ENCODE data around the gene PTPN11.
A peak's percentile ranks its signal among the peaks of the same experiment; 100 is the strongest.

PTPN11 gene

GRCh38 chr12:112482733-112483132 lies 64.0 kb downstream of the PTPN11 start:
- H3K36me3 ChIP-seq (ENCODE audit: control insufficient read depth, insufficient read depth, low read length), result peaks cover 12% of the 10 kb centered on the region
- no peak overlapping the region for H3K4me3 ChIP-seq (replicated peaks; ENCODE audit: low read depth, low read length)
- H3K27me3 ChIP-seq (replicated peaks; ENCODE audit: control insufficient read depth, insufficient read depth, low read length), result no peaks in the 10 kb centered on the region
- no peak for DNase-seq (ENCODE audit: extremely low read depth, insufficient read length)
- no peak for TF ChIP-seq CTCF (IDR thresholded peaks at IDR 0.05; ENCODE audit: insufficient read depth, low read length, poor library complexity, severe bottlenecking)

GRCh38 chr12:112486361-112486760 lies 67.6 kb downstream of the PTPN11 start:
- no peak for DNase-seq (ENCODE audit: extremely low read depth, insufficient read length)
- Histone ChIP-seq H3K36me3 (ENCODE audit: control insufficient read depth, insufficient read depth, low read length) (peaks cover 12% of the 10 kb centered on the region), H3K4me3 (replicated peaks; ENCODE audit: low read depth, low read length) (no peak overlapping the region), H3K27me3 (replicated peaks; ENCODE audit: control insufficient read depth, insufficient read depth, low read length) (no peaks in the 10 kb centered on the region)
- TF ChIP-seq CTCF (IDR thresholded peaks at IDR 0.05; ENCODE audit: insufficient read depth, low read length, poor library complexity, severe bottlenecking), result no peak

GRCh38 chr12:112488257-112488876 lies 69.6 kb downstream of the PTPN11 start:
- no peaks in the 10 kb centered on the region for H3K27me3 ChIP-seq (replicated peaks; ENCODE audit: control insufficient read depth, insufficient read depth, low read length)
- DNase-seq (ENCODE audit: extremely low read depth, insufficient read length), result no peak
- no peak overlapping the region for H3K4me3 ChIP-seq (replicated peaks; ENCODE audit: low read depth, low read length)
- H3K36me3 ChIP-seq (ENCODE audit: control insufficient read depth, insufficient read depth, low read length), result peaks cover 6% of the 10 kb centered on the region
- no peak for TF ChIP-seq CTCF (IDR thresholded peaks at IDR 0.05; ENCODE audit: insufficient read depth, low read length, poor library complexity, severe bottlenecking)

GRCh38 chr12:112489456-112489855 lies 70.7 kb downstream of the PTPN11 start:
- no peak for DNase-seq (ENCODE audit: extremely low read depth, insufficient read length)
- Histone ChIP-seq H3K36me3 (ENCODE audit: control insufficient read depth, insufficient read depth, low read length) (peaks cover 4% of the 10 kb centered on the region), H3K27me3 (replicated peaks; ENCODE audit: control insufficient read depth, insufficient read depth, low read length) (no peaks in the 10 kb centered on the region), H3K4me3 (replicated peaks; ENCODE audit: low read depth, low read length) (no peak overlapping the region)
- TF ChIP-seq CTCF (IDR thresholded peaks at IDR 0.05; ENCODE audit: insufficient read depth, low read length, poor library complexity, severe bottlenecking), result no peak

GRCh38 chr12:112496496-112496895 lies 77.7 kb downstream of the PTPN11 start:
- H3K36me3 ChIP-seq (ENCODE audit: control insufficient read depth, insufficient read depth, low read length), result no peaks in the 10 kb centered on the region; the same call in 1 of the 2 replicates
- no peak for TF ChIP-seq CTCF (IDR thresholded peaks at IDR 0.05; ENCODE audit: insufficient read depth, low read length, poor library complexity, severe bottlenecking)
- H3K27me3 ChIP-seq (replicated peaks; ENCODE audit: control insufficient read depth, insufficient read depth, low read length), result no peaks in the 10 kb centered on the region
- no peak overlapping the region for H3K4me3 ChIP-seq (replicated peaks; ENCODE audit: low read depth, low read length)
- peak; percentile 46 for DNase-seq (ENCODE audit: extremely low read depth, insufficient read length)

- no peaks in the 10 kb centered on the region for H3K27me3 ChIP-seq (replicated peaks; ENCODE audit: control insufficient read depth, insufficient read depth, low read length)
- H3K36me3 ChIP-seq (ENCODE audit: control insufficient read depth, insufficient read depth, low read length), result no peaks in the 10 kb centered on the region; the same call in none of the 2 replicates
- no peak for DNase-seq (ENCODE audit: extremely low read depth, insufficient read length)
- no peak for TF ChIP-seq CTCF (IDR thresholded peaks at IDR 0.05; ENCODE audit: insufficient read depth, low read length, poor library complexity, severe bottlenecking)
- H3K4me3 ChIP-seq (replicated peaks; ENCODE audit: low read depth, low read length), result no peak overlapping the region
Observed at GRCh38 chr12:112498580-112498979, 79.8 kb downstream of the PTPN11 start.
